GM19463 (cell line): ENCODE results near the gene GAPVD1.

Experiments
- ATAC-seq: cut with Tn5 transposase; IDR thresholded peaks from one replicate; pipeline ENCODE4 v1.9.1; 2021; ENCODE audit warnings: mild to moderate bottlenecking, moderate library complexity; ENCODE audit not compliant: unreplicated experiment

Gene GAPVD1

DNA sequence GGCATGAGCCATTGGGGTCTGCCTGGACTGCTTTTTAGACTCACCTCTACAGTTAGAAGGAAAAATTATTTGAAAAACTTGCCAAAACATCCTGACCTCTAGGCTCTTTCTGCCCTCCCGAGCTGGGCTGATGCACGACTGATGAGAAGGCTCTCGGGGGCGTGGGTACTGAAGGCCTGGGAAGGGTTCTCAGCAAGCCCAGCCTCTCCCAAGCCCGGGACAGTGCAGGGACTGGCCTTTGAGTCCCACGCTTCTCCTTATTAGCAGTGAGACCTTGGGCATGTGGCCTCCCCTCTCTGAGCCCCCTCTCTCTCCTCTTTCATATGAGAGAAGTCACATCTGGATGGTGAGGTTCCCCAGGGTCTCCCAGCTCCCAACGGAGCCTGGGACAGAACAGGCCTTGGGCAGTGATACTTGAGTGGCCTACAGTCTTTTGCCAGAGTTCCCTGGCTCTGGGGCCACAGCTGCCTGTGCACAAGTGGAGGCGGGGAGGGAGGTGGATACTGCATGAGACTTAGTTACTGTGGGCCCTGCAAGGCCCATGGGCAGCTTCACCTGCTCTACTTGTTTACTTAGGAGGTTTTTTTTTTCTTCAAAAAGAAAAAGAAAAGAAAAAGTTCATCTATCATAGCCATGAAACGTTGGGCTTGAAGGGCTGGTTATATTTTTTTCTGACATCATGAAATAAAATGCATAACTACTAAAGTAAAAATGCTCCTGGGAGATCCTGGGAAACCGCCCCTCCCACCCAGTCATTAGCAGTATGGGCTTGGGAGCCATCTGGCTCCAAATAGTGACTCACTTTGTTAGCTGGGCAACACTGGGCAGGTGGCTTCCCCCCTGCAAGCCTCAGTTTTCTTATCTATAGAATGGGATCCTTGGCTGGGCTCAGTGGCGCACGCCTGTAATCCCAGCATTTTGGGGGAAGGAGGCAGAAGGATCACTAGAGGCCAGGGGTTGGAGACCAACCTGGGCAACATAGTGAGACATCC, 139.4 kb downstream of the GAPVD1 start:
- no peak for ATAC-seq

GRCh38 chr9:125404733-125405132, 143.1 kb downstream of the GAPVD1 start:
- ATAC-seq: no peak

GRCh38 chr9:125405938-125406809, 144.5 kb downstream of the GAPVD1 start:
- no peak for ATAC-seq

- ATAC-seq: no peak
These were observed 145.1 kb downstream of the GAPVD1 start for GRCh38 chr9:125406810-125407087.

DNA sequence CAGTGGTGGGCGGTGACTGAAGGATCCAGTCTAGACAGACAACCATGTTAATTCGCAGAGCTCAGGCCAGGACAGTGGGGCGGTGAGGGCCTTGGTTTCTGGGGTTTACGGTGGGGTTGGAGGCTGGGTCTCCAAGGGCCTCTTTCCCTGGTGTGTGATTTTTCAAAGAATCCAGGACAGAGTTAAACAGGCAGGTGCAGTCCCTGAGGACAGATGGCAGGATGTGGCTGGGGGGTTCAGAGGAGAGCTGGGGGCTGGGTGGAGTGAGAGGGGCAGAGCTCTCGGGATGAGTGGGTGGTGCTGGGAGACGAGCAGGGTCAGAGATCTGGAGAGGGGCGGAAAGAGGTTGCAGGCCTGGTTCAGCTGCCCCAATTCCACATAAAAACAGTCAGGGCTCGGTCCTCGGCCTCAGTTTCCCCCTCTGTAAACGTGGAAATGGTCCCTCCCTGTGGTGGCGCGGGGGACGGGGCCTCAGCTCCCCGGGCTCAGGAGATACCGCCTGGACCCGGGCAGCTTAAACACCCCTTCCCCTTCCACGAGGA, 145.9 kb downstream of the GAPVD1 start:
- ATAC-seq: no peak

DNA sequence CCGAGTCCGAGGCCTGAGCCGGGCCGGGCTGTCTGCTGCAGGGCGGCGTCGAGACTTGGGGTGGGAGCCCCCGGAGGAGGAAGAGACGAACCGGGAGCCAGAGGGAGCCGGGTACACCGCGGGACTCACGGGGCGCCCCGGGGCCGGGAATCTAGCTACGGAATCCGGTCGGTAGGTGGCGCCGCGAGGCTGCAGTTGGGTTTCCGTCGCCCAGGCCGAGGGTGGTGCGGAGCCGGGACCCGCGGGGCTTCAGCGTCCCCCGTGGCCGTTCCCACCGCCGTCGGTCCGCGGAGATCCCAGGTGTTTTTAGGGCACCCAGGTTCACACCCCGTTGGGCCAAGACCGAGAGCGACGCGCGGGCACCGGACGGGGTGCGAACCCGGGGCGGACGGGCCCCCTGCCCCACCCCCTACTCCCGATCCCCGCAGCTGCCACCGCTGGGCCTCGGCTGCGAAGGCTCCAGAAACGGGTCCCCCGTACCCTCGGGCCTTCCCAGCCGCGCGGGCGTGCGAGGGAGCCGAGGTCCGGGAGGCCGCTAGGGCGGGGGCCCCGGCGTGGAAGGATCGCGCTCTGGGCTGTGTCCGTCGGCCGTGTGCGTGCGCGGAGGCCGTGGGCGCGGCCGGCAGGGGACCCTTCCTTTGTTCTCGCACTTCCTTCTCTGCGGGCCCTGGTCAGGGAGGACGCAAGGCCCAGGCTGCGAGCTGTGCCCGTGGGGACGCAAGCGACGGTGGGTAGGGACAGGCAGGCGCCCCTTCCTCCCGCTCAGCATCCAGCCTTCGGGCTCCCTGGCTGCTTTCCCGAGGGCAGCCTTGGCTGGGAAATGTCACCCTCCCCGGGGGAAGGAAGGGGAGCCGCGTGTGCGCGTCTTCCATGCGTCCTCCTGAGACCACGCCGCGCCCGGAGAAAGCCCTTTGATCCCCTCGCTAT, 146.6 kb downstream of the GAPVD1 start:
- ATAC-seq: peak; percentile 61

DNA sequence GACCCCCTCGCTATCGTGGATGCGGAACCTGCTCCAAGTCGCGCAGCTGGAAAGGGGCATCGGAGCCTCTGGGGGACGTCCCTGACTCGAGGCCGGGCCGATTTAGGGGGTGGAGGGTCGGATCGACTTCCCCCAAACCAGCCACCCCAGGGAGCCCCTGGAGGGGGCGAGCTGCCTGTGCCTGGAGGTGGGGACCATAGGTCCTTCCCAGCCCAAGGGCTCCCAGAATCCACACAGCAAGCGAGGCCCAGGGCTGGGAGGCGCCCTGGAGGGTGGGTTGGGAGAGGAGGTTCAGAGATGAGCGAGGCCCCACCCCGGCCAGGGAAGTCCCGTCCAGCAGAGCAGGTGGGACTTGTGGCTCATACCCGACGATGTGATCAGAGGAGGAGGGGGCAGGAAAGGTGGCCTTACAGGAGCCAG, 147.6 kb downstream of the GAPVD1 start:
- no peak for ATAC-seq

DNA sequence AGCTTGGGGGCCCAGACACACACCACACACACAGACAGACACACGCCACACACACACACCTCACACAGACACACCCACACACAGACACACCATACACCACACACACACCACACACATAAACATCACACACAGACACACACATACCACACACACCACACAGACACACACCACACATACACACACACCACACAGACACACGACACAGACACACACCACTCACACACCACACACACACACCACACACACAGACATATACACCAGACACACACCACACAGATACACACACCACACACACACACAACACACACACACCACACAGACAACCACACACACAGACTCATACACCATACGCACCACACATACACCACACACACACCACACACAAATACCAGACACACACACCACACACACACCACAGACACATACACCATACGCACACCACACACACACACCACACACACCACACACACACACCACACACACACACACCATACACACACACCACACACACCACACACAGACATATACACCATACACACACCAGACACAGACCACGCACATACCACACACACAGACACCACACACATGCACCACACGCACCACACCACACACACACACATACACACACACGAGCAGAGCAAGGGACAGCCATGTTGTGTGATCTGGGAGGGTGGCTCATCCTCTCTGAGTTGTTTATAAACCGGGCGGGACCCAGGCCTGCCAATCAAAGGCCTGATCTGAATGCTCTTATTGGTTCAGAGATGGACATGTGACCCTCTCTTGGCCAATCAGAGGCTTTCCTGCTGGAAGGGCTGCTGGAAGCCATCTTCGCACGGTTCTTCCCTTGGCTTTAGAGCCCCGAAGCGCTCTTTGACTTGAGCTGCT, 148.3 kb downstream of the GAPVD1 start:
- ATAC-seq: no peak

DNA sequence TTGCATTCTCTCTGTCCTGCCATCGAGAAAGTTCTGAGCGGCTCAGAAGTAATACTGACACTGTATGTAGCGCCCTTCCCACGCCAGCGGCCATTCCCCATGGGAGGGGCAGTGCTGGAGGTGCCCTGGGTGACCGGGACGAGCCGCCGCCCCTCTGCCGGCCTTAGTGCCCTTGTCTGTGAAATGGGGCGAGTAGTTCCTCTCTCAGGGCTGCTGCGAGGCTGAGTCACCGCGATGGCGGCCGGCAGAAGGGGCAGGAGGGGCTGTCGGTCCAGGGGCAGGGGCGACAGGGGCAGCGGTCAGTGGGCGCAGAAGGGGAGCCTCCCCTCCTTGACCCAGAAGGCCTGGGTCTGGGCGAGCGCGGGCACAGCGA, 148.9 kb downstream of the GAPVD1 start:
- ATAC-seq: no peak

DNA sequence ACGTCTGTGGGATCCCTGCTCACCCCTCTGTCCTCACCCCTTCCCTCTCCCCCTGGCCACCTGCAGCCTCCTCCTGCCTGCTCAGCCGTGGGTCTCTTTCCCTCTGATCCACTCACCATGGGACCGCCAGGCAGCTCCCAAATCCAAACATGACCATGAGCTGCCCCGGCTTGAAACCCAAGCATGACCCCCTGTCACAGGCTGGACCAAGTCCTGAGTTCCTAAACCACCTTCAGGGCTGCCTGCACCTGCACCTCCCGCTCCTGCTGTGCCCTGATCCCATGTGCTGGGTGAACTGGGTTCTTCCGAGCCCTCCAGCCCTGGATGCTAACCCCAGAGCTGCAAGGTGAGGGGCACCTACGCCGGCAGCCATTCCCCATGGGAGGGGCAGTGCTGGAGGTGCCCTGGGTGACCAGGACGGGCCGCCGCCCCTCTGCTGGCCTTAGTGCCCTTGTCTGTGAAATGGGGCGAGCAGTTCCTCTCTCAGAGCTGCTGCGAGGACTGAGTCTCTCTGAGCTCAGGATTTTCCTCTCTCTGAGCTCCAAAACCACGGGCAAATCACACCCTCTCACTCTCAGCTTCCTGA, 149.6 kb downstream of the GAPVD1 start:
- no peak for ATAC-seq

DNA sequence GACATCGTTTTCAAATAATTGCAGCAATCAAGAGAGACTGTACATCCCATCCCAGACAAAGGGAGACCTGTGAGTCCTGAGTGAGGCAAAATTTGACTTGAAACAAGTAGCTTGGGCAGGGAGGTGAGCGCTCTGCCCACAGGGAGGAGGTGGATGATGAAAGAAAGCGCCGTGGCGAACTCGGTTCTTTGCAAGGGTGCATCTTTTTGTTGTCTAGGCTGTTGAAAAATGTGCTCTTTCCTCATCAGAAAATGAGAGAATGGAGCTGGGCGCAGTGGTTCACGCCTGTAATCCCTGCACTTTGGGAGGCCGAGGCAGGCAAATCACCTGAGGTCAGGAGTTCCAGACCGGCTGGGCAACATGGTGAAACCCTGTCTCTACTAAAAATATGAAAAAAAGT, 150.5 kb downstream of the GAPVD1 start:
- no peak for ATAC-seq

DNA sequence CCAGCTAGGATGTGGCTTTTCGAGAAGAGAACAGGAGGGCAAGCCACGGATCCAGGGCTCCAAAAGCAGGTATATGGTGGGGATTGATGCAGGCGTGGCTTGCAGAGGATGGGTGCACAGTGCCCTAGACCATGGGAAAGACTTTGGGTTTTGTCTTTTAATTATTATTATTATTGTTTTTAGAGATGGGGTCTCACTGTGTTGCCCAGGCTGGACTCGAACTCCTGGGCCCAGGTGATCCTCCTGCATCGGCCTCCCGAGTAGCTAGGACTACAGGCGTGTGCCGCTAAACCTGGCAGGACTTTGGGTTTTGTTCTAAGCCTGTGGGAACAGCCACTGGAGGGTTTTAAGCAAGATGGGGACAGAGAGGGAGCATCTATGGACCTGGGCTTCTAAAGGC, 152.0 kb downstream of the GAPVD1 start:
- no peak for ATAC-seq

DNA sequence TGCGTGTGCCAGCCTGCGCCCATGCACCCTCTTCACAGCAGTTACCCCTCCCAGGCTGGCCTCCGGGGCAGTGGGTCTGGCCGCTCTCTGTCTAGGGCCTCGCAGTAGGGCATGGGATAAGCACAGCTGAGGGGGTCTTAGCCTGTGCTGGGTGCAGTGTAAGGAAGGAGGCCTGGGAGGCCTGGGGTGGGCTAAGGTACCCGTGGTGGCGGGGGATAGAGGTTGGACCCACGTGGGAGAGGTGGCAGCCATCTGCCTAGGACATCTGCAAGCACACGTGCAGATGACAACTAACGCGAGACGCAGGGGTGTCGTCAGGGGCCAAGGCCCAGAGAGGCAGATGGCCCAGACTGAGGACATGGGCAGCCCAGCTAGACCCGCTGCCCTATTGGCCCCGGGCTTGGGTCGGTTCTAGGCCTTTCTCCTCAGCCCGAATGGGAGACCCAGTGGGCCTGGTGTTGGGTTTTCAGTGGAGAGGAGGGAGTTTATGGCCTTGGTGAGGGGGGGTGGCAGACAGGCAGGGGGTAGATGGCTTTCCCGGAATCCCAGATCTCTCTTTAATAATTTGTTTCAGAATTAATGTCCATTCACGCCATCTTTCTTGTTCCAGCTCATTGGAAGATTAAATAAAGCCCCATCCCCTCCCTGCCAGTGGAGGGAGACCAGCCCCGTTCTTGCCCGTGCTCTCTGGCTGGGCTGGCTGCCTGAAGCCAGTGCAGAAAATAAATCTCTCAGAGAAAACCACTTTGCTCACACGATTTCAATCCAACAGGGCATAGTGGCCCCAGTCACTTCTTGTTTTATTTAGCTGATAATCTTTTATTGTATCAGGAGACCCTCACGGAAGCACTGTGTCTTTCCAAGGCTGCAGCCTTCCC, 154.2 kb downstream of the GAPVD1 start:
- no peak for ATAC-seq

- ATAC-seq: no peak
These were observed 154.9 kb downstream of the GAPVD1 start for GRCh38 chr9:125416517-125416916.
